Keratinocyte (primary cell): ENCODE measurements around the gene RBM17.

Experiments
- CTCF ChIP-seq, 3 experiments: IDR thresholded peaks in 1 of 3; conservative IDR thresholded peaks in 1 of 3; optimal IDR thresholded peaks in 1 of 3; 2 replicates in 2 of 3; 3 replicates in 1 of 3; pipeline versions ENCODE3 to v1.5.1; 2011; ENCODE audit warnings: low read length in 3 of 3, mild to moderate bottlenecking in 3 of 3, moderate library complexity in 2 of 3, control low read depth in 1 of 3, inconsistent platforms in 1 of 3; ENCODE audit not compliant: insufficient read depth in 2 of 3; ENCODE audit errors: extremely low read depth in 1 of 3
- EZH2 ChIP-seq: IDR thresholded peaks from one replicate; pipeline ENCODE4 v1.6.1; 2012; ENCODE audit warnings: inconsistent platforms, mild to moderate bottlenecking, low read length, moderate library complexity

GRCh38 chr10:6119423-6119822 lies 30.6 kb downstream of the RBM17 start:
- TF ChIP-seq EZH2 (no peak), CTCF (optimal IDR thresholded peaks at IDR 0.05 in 1 of 3, IDR thresholded peaks at IDR 0.05 in 1 of 3, conservative IDR thresholded peaks at IDR 0.05 in 1 of 3; ENCODE audit: extremely low read depth in 1 of 3, insufficient read depth in 2 of 3, low read length in 3 of 3) (no peak)
